HG03103 (cell line): ENCODE data around the gene HFE.
"Not testable (repeated sequence)": the region's sequence is repeated elsewhere in the genome, so short reads cannot be mapped to it uniquely, and the experiment has no call there.

Source experiments
- ATAC-seq: cut with Tn5 transposase; IDR thresholded peaks from one replicate; pipeline ENCODE4 v1.9.1; 2021; ENCODE audit warnings: low read depth; ENCODE audit not compliant: unreplicated experiment

HFE gene

GRCh38 chr6:26058477-26059033 is 28.7 kb upstream of the HFE start:
- not testable (repeated sequence) for ATAC-seq

GRCh38 chr6:26059941-26060340 is 27.3 kb upstream of the HFE start:
- ATAC-seq = no peak

GRCh38 chr6:26064619-26065257 is 22.5 kb upstream of the HFE start:
- ATAC-seq = no peak

- ATAC-seq = peak; percentile 74
Measured at GRCh38 chr6:26065952-26066380, 21.3 kb upstream of the HFE start.

GRCh38 chr6:26067367-26067766 is 19.9 kb upstream of the HFE start:
- no peak for ATAC-seq

- no peak for ATAC-seq
Measured at GRCh38 chr6:26068036-26068435, 19.2 kb upstream of the HFE start.

- no peak for ATAC-seq
Measured at GRCh38 chr6:26071135-26071534, 16.1 kb upstream of the HFE start.

GRCh38 chr6:26075063-26075717 is 12.0 kb upstream of the HFE start:
- no peak for ATAC-seq

- not testable (repeated sequence) for ATAC-seq
Measured at GRCh38 chr6:26078066-26078465, 9.2 kb upstream of the HFE start.

GRCh38 chr6:26081096-26081495 is 6.1 kb upstream of the HFE start:
- not testable (repeated sequence) for ATAC-seq

- ATAC-seq = no peak
Measured at GRCh38 chr6:26086211-26086610, 1.0 kb upstream of the HFE start.

- no peak for ATAC-seq
Measured at GRCh38 chr6:26088344-26088743, 1.1 kb downstream of the HFE start.

GRCh38 chr6:26089272-26089671 is 2.0 kb downstream of the HFE start:
- ATAC-seq = no peak

GRCh38 chr6:26092443-26092842 is 5.2 kb downstream of the HFE start:
- no peak for ATAC-seq

GRCh38 chr6:26094036-26094435 is 6.8 kb downstream of the HFE start:
- ATAC-seq = no peak

GRCh38 chr6:26097268-26097875 is 10.1 kb downstream of the HFE start:
- no peak for ATAC-seq

- peak; percentile 57 for ATAC-seq
Measured at GRCh38 chr6:26103141-26103769, 16.0 kb downstream of the HFE start.

- ATAC-seq = peak; percentile 77
Measured at GRCh38 chr6:26103770-26104456, 16.7 kb downstream of the HFE start.

- peak; percentile 15 for ATAC-seq
Measured at GRCh38 chr6:26104457-26105108, 17.4 kb downstream of the HFE start.

- ATAC-seq = no peak
Measured at GRCh38 chr6:26105109-26105730, 18.0 kb downstream of the HFE start.
